ENCODE measurements around the gene CHAMP1. TPM values are rescaled to one million over a fixed set of nuclear protein-coding genes. Genes with fewer than 3 reads are reported as not detected.

The CHAMP1 gene
- total RNA-seq, 1 donor from 2014 or later = 17.1 TPM

GRCh38 chr13:114299604-114300305, 14.5 kb upstream of the CHAMP1 start:
- intact Hi-C loops (cut with DNase I) = no loop called here
- H3K4me3 ChIP-seq = no peak overlapping the region
- H3K27ac ChIP-seq = no peak overlapping the region
- H3K9me3 ChIP-seq = no peaks in the 10 kb centered on the region
- H3K27me3 ChIP-seq = no peaks in the 10 kb centered on the region
- TF ChIP-seq, protein P1, sequence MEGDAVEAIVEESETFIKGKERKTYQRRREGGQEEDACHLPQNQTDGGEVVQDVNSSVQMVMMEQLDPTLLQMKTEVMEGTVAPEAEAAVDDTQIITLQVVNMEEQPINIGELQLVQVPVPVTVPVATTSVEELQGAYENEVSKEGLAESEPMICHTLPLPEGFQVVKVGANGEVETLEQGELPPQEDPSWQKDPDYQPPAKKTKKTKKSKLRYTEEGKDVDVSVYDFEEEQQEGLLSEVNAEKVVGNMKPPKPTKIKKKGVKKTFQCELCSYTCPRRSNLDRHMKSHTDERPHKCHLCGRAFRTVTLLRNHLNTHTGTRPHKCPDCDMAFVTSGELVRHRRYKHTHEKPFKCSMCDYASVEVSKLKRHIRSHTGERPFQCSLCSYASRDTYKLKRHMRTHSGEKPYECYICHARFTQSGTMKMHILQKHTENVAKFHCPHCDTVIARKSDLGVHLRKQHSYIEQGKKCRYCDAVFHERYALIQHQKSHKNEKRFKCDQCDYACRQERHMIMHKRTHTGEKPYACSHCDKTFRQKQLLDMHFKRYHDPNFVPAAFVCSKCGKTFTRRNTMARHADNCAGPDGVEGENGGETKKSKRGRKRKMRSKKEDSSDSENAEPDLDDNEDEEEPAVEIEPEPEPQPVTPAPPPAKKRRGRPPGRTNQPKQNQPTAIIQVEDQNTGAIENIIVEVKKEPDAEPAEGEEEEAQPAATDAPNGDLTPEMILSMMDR (IDR thresholded peaks at IDR 0.05) = no peak
- no peaks in the 10 kb centered on the region for H3K4me1 ChIP-seq
- H3K36me3 ChIP-seq = peaks cover 51 to 82% of the 10 kb centered on the region in 2 donors
- no peak for DNase-seq (ENCODE audit: low spot score in 2 of 2)

DNA sequence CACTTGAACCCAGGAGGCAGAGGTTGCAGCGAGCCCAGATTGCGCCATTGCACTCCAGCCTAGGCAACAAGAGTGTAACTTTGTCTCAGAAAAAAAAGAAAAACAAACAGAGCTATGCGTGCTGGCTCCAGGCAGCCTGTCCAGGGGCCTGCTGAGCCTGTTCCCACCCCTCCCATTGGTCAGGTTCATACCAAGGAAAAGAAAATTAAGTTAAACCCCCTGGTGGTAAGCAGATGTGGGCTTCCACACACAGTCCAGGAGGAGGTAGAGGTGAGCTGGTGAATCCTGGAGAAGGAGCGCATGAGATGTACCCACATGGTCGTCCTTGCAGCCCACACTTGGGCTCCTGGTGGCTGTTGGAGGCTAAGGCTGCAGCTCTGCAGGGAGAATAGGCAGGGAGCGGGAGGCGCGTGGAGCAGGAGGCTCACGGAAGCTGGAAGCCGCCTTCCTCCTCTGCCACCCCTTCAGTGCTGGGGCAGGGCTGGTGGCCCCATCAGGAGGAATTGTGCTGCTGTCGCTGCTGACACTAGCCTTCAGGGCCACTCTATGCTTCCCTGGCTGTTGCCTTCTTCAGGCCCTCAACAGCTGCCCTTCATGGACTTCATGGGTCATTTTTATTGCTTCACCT, 10.5 kb upstream of the CHAMP1 start:
- peaks cover 46 to 69% of the 10 kb centered on the region in 2 donors for H3K36me3 ChIP-seq
- intact Hi-C loops (cut with DNase I) = no loop called here
- no peak for DNase-seq (ENCODE audit: low spot score in 2 of 2)

GRCh38 chr13:114304346-114305034, 9.8 kb upstream of the CHAMP1 start:
- intact Hi-C loops (cut with DNase I) = no loop called here
- H3K4me3 ChIP-seq = no peak overlapping the region
- no peaks in the 10 kb centered on the region for H3K27me3 ChIP-seq
- no peak for DNase-seq (ENCODE audit: low spot score in 2 of 2)
- H3K27ac ChIP-seq = no peak overlapping the region
- TF ChIP-seq, protein P1 (IDR thresholded peaks at IDR 0.05) = no peak
- H3K9me3 ChIP-seq = no peaks in the 10 kb centered on the region
- H3K36me3 ChIP-seq = peaks cover 44 to 63% of the 10 kb centered on the region in 2 donors
- no peaks in the 10 kb centered on the region for H3K4me1 ChIP-seq

More for the DNA sequence above, 10.5 kb upstream of the CHAMP1 start:
- TF ChIP-seq, protein P1 (IDR thresholded peaks at IDR 0.05) = no peak
- no peak overlapping the region for H3K27ac ChIP-seq
- no peaks in the 10 kb centered on the region for H3K9me3 ChIP-seq
- no peaks in the 10 kb centered on the region for H3K4me1 ChIP-seq
- no peak overlapping the region for H3K4me3 ChIP-seq
- H3K27me3 ChIP-seq = no peaks in the 10 kb centered on the region

GRCh38 chr13:114309086-114309485, 5.2 kb upstream of the CHAMP1 start:
- intact Hi-C loops (cut with DNase I) = no loop called here
- no peak overlapping the region for H3K27ac ChIP-seq

GRCh38 chr13:114309806-114310410, 4.4 kb upstream of the CHAMP1 start:
- intact Hi-C loops (cut with DNase I) = no loop called here

More at GRCh38 chr13:114309086-114309485, 5.2 kb upstream of the CHAMP1 start:
- Histone ChIP-seq H3K4me3 (no peak overlapping the region), H3K36me3 (peaks cover 14 to 21% of the 10 kb centered on the region in 2 donors), H3K4me1 (peaks cover 0 to 4% of the 10 kb centered on the region in 2 donors), H3K27me3 (no peaks in the 10 kb centered on the region), H3K9me3 (no peaks in the 10 kb centered on the region)
- TF ChIP-seq, protein P1 (IDR thresholded peaks at IDR 0.05) = no peak
- DNase-seq (ENCODE audit: low spot score in 2 of 2) = no peak

More at GRCh38 chr13:114309806-114310410, 4.4 kb upstream of the CHAMP1 start:
- Histone ChIP-seq H3K4me1 (peaks cover 0 to 4% of the 10 kb centered on the region in 2 donors), H3K36me3 (peaks cover 9 to 15% of the 10 kb centered on the region in 2 donors), H3K4me3 (no peak overlapping the region), H3K27me3 (no peaks in the 10 kb centered on the region), H3K27ac (no peak overlapping the region), H3K9me3 (no peaks in the 10 kb centered on the region)
- DNase-seq (ENCODE audit: low spot score in 2 of 2) = no peak
- TF ChIP-seq, protein P1 (IDR thresholded peaks at IDR 0.05) = no peak

Data from ascending aorta (tissue), 2 donors.